Measurements from ENCODE around the gene OVCH2.

The OVCH2 gene

DNA sequence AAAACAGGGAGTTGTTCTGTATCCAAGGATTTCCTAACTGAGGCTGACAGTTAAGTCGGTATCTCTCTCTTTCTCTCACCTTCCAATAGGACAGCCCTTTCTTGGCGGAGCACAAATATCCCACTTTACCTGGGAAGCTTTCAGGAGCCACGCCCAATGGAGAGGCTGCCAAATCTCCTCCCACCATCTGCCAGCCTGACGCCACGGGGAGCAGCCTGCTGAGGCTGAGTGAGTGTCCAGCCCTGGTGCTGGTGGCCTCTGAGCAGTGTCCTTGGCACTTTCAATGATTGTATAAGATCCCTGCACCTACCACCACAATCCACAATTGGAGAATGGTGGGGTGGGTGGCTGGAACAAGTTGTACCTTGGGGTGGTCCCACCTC lies 66.6 kb downstream of the OVCH2 start:
- DNase-seq (ENCODE audit: low read depth in 2 of 2) = no peak

Data from stimulated activated CD4-positive, alpha-beta T cell treated with anti-CD3 and anti-CD28 coated beads, Interleukin-15, amount 100 ng/mL, for 48 hours (primary cell).